Posterior cingulate gyrus (tissue), 11 donors: Measurements from ENCODE around the gene RUFY2.
"Not testable (repeated sequence)": the region's sequence is repeated elsewhere in the genome, so short reads cannot be mapped to it uniquely, and the experiment has no call there.

Source experiments
- DNase-seq, 10 donors: peaks; one replicate each; pipeline versions ENCODE4 v3.0.0 to v3.0.0-alpha.2; 2020 to 2021; ENCODE audit warnings: mixed read lengths in 3 of 10
- intact Hi-C: fragments of 100-400 bp; cut with DNase I; formaldehyde crosslinking; loops from one replicate; pipeline ENCODE4 v1.15.1; 2023

RUFY2 gene

GRCh38 chr10:68330852-68331454, 76.1 kb downstream of the RUFY2 start:
- intact Hi-C loops = loop anchor here (5.0 to 10.0 kb wide), 3 partner anchors 76 to 476 kb away; partner anchors contain the start of genes RUFY2 and SIRT1
- DNase-seq = peak in 8 of 10 donors; percentile 13 to 88 (median 32)

DNA sequence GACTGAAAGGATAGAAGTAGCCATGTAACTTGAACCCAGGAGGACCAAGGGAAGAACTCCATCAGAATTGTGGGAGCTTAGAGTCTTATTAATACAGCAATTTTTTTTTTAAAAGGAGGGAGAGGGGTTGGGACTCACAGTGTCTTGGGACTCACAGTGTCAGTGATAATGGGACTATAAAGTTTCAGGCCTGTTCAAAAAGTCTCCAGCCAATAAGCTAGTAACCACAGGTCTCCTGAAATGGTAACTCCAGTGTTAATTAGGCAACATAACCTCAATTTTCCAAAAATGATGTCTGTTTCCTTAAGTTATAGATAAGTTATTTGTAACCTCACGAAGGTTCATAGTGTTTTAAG, 77.6 kb downstream of the RUFY2 start:
- DNase-seq = no peak
- intact Hi-C loops = no loop called here

- intact Hi-C loops = no loop called here
- no peak for DNase-seq
Measured at GRCh38 chr10:68327889-68328786, 78.9 kb downstream of the RUFY2 start.

DNA sequence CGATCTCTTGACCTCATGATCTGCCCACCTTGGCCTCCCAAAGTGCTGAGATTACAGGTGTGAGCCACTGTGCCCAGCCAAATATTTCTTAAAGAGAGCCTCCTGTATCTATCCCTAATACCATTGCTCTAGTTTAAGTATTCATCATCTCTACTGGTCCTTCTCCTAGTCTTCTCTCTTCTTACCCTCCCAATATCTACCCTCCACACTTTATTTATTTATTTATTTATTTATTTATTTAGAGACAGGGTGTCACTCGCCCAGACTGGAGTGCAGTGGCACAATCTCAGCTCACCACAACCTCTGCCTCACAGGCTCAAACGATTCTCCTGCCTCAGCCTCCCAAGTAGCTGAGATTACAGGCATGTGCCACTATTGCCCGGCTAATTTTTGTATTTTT, 82.7 kb downstream of the RUFY2 start:
- DNase-seq, intact Hi-C loops: not testable (repeated sequence)

DNA sequence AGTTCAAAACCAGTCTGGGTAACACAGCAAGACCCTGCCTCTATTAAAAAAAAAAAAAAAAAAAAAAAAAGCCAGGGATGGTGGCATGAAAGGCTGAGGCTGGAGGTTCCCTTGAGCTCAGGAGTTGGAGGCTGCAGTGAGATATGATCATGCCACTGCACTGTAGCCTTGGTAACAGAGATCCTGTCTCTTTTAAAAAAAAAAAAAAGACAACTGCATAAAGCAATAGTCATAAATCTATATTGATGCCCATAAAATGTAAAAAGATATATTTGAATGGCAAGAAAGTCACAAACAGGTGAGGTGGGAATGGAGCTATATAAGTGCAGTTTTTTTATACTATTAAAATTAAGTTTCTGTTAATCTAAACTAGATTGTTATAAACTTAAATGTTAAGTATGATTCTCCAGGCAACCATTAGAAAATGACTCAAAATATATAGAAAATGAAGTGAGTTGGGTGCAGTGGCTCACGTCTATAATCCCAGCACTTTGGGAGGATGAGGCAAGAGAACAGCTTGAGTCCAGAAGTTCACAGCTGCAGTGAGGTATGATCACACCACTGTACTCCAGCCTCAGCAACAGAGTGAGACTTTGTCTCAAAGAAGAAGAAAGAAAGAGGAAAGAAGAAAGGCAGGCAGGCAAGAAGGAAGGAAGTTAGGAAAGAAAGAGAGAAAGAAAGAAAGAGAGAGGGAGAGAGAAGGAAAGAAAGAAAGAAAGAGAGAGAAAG, 88.6 kb downstream of the RUFY2 start:
- DNase-seq = no peak
- intact Hi-C loops = no loop called here

GRCh38 chr10:68315582-68315981, 91.5 kb downstream of the RUFY2 start:
- intact Hi-C loops = no loop called here
- DNase-seq = no peak

GRCh38 chr10:68314930-68315329, 92.1 kb downstream of the RUFY2 start:
- intact Hi-C loops, DNase-seq: not testable (repeated sequence)

DNA sequence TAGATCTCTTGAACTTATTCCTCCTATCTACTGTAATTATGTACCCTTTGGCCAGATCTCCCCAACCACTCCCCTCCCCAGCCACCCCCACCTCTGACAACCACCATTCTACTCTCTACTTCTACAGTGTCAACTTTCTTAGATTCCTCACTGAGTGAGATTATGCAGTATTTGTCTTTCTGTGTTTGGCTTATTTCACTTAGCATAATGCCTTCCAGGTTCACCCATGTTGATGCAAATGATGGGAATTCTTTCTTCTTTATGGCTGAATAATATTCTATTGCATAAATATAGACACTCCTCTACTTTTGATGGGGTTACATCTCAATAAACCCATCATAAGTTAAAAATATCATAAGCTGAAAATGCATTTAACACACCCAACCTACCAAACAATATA, 96.5 kb downstream of the RUFY2 start:
- intact Hi-C loops = no loop called here
- DNase-seq = no peak

DNA sequence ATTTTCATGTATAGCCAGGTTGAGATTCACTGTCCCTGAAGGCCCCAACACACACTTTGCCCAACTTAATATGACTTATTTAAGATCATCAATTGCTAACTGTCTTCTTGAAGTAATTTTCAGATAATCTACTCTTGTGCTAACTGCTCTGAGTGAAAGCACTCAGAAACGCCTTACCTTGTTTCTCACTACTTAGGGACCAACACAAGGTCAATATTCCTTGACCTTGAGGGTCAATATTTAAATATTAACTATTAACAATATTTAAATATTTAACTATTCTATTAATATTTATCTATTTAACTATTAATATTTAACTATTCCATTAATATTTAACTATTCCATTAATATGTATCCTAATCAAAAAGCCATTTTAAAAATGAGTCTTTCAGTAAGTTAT, 101.2 kb downstream of the RUFY2 start:
- intact Hi-C loops = loop anchor here (10.0 kb wide), 1 partner anchor 221 kb away; no protein-coding TSS in a partner anchor
- no peak for DNase-seq

- DNase-seq = no peak
- intact Hi-C loops = loop anchor here (5.0 to 10.0 kb wide), 2 partner anchors 92 to 219 kb away; no protein-coding TSS in a partner anchor
Measured at GRCh38 chr10:68303849-68304412, 103.1 kb downstream of the RUFY2 start.

GRCh38 chr10:68302871-68303270, 104.2 kb downstream of the RUFY2 start:
- no peak for DNase-seq
- intact Hi-C loops = loop anchor here (5.0 to 10.0 kb wide), 2 partner anchors 91 to 218 kb away; no protein-coding TSS in a partner anchor

DNA sequence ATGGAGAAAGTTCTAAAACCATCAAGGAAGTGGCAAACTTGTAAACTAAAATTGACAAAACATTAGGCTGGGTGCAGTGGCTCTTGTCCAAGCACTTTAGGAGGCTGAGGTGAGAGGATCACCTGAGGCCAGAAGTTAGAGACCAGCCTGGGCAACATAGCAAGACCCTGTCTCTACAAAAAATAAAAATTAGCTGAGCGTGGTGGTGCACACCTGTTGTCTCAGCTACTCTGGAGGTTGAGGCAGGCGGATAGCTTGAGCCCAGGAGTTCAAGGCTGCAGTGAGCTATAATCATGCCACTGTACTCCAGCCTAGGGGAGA, 104.6 kb downstream of the RUFY2 start:
- DNase-seq = no peak

GRCh38 chr10:68301790-68302502, 105.1 kb downstream of the RUFY2 start:
- intact Hi-C loops = loop anchor here (5.0 to 10.0 kb wide), 2 partner anchors 90 to 217 kb away; no protein-coding TSS in a partner anchor
- no peak for DNase-seq

More for the DNA sequence above, 104.6 kb downstream of the RUFY2 start:
- intact Hi-C loops = loop anchor here (5.0 to 10.0 kb wide), 2 partner anchors 90 to 218 kb away; no protein-coding TSS in a partner anchor

DNA sequence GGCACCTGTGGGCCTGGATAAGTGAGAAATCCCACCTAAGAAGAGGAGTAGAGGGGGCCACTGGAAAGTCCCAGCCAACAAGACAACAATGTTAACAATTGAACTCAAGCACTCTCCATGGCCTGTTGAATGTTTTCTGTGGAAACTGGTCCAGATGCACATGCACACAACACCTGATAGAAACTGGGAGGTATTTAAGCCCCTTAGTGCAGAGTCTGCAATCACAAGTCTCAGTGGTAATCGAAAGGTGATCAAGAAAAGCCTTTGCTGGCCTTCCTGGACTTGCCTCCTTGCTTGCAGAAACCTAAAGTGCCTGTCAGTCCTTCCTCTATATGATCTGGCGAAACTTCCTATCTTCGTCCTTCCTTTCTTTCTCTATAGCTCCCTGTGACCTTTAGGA, 105.8 kb downstream of the RUFY2 start:
- DNase-seq = no peak
- intact Hi-C loops = loop anchor here (5.0 to 10.0 kb wide), 2 partner anchors 89 to 216 kb away; no protein-coding TSS in a partner anchor

- intact Hi-C loops = no loop called here
- no peak for DNase-seq
Measured at GRCh38 chr10:68296843-68297663, 110.0 kb downstream of the RUFY2 start.
